ENCODE results near the gene SMIM3. TPM values are rescaled to one million over a fixed set of nuclear protein-coding genes. Genes with fewer than 3 reads are reported as not detected.

Gene SMIM3
- total RNA-seq, 1 donor from 2014 or later: 19.8 TPM

GRCh38 chr5:150763023-150763769 is 15.4 kb upstream of the SMIM3 start:
- intact Hi-C loops (cut with DNase I): no loop called here
- ATAC-seq: peak; percentile 44
- peak; percentile 79 for DNase-seq (ENCODE audit: missing footprints)

DNA sequence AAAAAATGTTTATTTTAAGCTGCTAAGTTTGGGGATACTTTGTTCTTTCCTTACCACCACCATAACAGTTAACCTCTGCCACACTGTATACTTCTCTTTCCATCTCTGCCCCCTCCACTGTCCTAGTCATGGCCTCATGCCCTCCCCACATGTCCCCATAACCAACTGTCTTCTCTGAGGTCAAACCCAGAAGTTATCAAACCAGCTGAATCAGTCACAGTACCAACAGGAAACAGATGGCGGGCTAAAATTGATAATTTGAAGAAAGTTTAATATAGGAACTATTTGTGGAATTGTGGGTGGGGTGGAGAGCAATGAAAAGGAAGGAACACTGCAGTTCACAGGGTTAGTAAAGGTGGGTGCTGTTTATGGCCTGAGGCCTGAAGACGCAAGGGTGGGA is 14.0 kb upstream of the SMIM3 start:
- ATAC-seq (peak; percentile 27), DNase-seq (ENCODE audit: missing footprints) (no peak)
- intact Hi-C loops (cut with DNase I): no loop called here

- intact Hi-C loops (cut with DNase I): no loop called here
- DNase-seq (ENCODE audit: missing footprints) (no peak), ATAC-seq (no peak)
Measured at GRCh38 chr5:150765011-150765798, 13.4 kb upstream of the SMIM3 start.

DNA sequence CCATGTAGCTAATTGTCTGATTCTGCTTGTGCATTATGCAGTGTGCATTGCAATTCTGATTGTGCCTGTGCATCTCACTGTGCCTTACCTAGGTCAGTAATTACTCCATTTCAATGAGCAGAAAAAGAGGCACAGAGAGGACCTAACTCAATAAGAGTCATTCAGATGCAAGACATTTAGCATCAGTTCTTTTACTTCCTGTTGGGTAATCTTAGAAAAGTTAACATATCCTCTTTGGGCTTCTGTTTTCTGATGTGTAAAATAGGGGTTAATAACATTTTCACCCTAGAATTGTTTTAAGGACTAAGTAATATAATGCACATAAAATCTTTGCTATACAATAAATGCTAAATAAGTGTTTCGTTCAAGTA is 12.8 kb upstream of the SMIM3 start:
- DNase-seq (ENCODE audit: missing footprints) (no peak), ATAC-seq (no peak)
- intact Hi-C loops (cut with DNase I): no loop called here

DNA sequence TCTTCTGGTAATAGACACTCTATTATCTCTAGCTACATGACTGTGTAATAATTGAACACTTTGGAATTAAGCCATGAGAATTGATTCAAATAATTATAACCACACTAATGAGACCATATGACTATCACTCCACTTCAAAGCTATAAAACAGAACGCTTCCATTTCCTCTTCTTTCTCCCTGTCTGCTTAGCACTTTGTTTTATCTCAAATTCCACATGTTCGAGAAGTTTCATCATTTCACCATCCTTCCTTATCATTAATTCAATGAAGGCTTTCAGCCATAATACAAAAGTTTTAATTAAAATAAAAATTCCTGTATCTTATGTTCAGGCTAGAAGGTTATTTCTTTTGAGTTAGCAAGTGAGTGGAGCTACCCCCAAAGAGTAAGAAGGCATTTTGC is 12.3 kb upstream of the SMIM3 start:
- no peak for DNase-seq (ENCODE audit: missing footprints)
- ATAC-seq: no peak
- intact Hi-C loops (cut with DNase I): no loop called here

- no peak for ATAC-seq
- no peak for DNase-seq (ENCODE audit: missing footprints)
- intact Hi-C loops (cut with DNase I): no loop called here
Measured at GRCh38 chr5:150771034-150771795, 7.3 kb upstream of the SMIM3 start.

- DNase-seq (ENCODE audit: missing footprints): no peak
- intact Hi-C loops (cut with DNase I): no loop called here
- ATAC-seq: no peak
Measured at GRCh38 chr5:150774145-150774544, 4.4 kb upstream of the SMIM3 start.

- ATAC-seq (no peak), DNase-seq (ENCODE audit: missing footprints) (no peak)
- intact Hi-C loops (cut with DNase I): loop anchor here (2.0 to 5.0 kb wide), 2 partner anchors 19 to 75 kb away; partner anchors contain the start of genes DCTN4 and RBM22
Measured at GRCh38 chr5:150777685-150778084, 872 bp upstream of the SMIM3 start.

DNA sequence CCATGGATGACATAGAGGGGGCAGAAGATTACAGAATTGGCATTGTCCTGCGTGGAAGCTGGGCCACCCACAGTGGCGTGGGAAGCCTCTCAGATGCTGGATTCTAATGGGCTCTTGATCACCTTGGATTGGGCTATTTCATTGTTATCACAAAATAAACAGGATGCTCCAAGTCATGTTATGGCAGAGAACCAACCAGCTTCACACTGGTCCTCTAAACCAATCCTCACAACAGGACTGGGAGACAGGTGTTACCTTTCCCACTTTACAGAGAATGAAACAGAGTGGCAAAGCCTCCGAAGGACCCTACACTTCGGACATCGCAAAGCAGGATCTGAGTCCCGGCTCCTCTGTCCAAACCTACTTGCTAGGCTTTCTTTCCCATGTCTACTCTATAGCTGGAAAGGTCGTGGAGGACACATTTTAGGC is 455 bp upstream of the SMIM3 start:
- intact Hi-C loops (cut with DNase I): loop anchor here (2.0 to 5.0 kb wide), 2 partner anchors 19 to 76 kb away; partner anchors contain the start of genes DCTN4 and RBM22
- DNase-seq (ENCODE audit: missing footprints): no peak
- ATAC-seq: peak; percentile 0

DNA sequence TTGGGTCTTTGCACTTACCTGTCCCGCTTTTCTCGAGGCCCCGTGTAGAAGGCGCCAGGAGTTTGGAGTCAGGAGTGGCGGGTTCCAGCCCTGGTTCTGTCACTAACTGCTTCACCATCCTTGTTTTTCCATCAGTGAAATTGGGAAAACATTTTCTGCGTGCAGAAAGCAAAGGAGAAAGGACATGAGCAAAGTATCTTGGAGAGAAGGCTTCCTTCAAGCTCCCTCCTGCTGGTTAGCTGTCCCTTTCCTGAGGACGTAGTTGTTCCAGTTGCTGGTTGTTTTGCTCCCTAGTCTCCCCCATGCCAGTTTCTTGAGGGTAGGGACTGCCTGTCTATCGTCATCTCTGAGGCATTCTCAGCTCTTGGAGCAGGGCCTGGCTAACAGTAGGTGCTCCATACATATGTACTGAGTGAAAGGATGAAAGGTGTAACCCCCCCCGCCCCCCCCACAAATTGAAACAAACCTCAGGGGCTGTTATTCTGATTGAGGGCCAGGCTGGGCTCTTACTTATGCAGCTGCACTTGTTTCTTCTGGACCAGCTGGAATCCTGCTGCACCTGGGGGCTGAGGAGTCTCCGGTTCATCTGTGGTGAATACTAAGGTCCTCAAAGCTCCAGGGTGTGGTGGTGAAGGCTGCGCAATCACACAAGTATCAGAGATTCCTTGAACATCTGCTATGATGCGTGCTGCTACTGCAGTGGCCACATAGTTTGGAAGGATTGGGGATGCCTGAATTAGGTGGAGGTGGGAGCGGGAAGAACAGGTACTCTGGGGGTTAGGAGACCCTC is 1.0 kb downstream of the SMIM3 start:
- no peak for ATAC-seq
- intact Hi-C loops (cut with DNase I): loop anchor here (2.0 to 5.0 kb wide), 2 partner anchors 21 to 77 kb away; partner anchors contain the start of genes DCTN4 and RBM22
- DNase-seq (ENCODE audit: missing footprints): no peak

DNA sequence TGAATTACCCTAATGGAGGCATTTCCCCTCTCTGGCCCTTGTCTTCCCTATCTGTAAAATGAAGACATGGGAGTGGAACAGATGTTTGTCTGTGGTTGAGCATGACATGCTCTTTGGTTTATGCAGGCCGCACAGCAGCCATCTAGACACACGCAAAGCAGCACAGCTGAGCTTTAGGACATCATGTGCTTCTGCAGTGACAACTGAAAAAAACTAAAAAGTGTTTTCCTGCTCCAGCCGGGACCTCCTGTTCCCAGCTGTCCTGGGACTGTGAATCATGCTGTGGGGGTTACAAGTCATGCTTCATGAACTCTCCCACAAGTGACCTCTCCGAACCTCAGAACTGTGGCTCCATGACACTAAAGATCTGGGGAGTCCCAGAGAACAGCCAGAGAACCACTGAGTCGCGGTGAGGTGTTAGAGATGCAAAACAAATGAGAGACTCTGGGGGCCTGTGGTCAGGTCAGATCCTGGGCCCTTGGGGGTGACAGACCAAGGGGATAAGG is 1.7 kb downstream of the SMIM3 start:
- DNase-seq (ENCODE audit: missing footprints): peak; percentile 67
- ATAC-seq: peak; percentile 15
- intact Hi-C loops (cut with DNase I): no loop called here

DNA sequence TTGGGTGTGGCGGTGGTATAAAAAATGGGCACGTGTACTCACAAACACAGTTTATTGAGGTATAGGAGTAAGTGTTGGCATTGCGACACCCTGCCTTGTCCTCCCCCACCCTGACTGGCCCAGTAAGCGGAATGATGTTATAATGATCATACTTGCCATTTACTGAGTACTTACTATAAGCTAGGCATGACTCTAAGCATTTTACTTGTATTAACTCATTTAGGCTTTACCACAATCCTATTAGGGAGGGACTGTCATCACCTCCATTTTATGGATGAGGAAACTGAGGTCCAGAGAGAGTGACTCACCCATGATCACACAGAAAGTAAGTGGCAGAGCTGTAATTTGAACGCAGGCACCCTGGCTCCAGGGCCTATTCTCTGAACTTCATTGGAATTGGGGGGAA is 2.3 kb downstream of the SMIM3 start:
- intact Hi-C loops (cut with DNase I): no loop called here
- ATAC-seq (no peak), DNase-seq (ENCODE audit: missing footprints) (no peak)

DNA sequence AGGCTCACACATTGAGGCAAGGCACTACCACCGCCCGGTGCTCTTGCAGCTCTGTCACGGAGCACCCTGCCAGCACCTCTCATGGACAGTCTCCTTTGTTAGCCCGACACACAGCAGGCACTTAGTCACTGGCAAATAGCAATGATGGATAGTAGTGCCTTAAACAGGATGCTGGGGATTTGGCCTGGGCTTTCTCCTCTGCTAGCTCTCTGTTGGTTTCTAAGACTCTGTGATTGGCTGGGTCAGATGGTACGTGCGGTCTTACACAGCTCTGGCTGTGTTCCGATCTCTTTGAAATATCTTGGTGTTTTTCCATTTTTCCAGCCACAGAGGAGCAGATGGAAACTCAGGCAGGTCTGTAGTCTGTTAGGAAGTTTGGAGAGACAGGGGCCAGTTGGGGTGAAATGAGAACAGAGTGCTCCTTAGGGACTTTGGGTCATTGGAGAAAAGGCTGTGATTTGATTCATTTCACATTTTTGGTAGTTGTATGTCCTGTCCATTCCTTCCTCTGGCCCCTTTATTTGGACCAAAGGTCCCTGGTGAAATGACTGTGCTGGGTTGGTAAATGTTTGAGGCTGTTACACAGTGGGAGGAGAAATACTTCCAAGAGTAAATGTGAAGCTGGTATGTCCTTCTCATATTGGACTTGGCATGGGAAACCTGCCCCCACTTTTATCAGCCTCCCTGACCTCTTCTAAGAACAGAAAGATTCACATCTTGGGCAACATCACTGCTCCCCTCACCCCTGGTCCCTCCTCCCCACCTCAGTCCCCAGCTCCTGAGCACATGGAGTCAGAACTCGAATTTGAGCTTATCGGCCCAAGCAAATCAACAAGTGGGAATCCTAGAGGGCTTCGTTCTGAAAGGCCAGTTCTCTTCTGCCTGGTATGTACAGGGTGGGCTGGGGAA is 3.4 kb downstream of the SMIM3 start:
- DNase-seq (ENCODE audit: missing footprints) (peak; percentile 78), ATAC-seq (peak; percentile 72)
- intact Hi-C loops (cut with DNase I): no loop called here

- ATAC-seq (no peak), DNase-seq (ENCODE audit: missing footprints) (no peak)
- intact Hi-C loops (cut with DNase I): no loop called here
Measured at GRCh38 chr5:150782850-150783249, 4.3 kb downstream of the SMIM3 start.

DNA sequence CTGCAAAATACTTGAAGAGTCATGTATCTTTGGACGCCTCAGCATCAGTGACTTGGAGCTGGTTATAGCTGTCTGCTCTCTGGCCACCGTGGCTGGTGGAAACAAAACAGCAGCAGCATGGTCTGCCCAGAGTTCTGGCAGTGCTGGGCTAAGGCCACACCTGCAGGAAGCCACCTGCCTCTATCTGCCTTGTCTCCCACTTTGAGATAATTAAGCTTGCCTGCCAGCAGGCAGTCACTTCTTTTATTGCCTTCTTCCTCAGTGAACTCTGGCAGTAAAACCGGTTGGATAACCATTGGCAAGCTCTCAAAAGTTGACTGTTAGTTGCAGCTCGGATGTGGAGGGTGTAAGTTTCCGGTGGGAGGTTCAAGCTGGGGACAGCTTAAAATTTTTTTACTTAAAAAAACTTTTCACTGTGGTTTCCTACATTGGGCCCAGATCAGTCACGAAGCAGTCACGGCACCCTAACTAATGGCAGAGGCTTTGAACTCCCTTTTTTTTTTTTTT is 4.9 kb downstream of the SMIM3 start:
- intact Hi-C loops (cut with DNase I): no loop called here
- DNase-seq (ENCODE audit: missing footprints) (peak; percentile 76), ATAC-seq (peak; percentile 31)

GRCh38 chr5:150785950-150786349 is 7.4 kb downstream of the SMIM3 start:
- no peak for DNase-seq (ENCODE audit: missing footprints)
- no peak for ATAC-seq
- intact Hi-C loops (cut with DNase I): no loop called here

GRCh38 chr5:150786876-150787275 is 8.3 kb downstream of the SMIM3 start:
- DNase-seq (ENCODE audit: missing footprints) (no peak), ATAC-seq (no peak)
- intact Hi-C loops (cut with DNase I): no loop called here

Data from Right ventricle myocardium inferior (tissue), 1 donor.